GM12878 (cell line): ENCODE data around the gene EEF2. TPM values are rescaled to one million over a fixed set of nuclear protein-coding genes. Genes with fewer than 3 reads are reported as not detected.

Experiments used
- BACH1 ChIP-seq: fragments of 450-650 bp; IDR thresholded peaks from 2 replicates; pipeline ENCODE4 v1.6.1; 2017; ENCODE audit warnings: mild to moderate bottlenecking, borderline replicate concordance
- CBFB ChIP-seq: IDR thresholded peaks from 2 replicates; pipeline ENCODE4 v1.6.1; 2016; ENCODE audit warnings: antibody characterized with exemption, low read depth
- FOXM1 ChIP-seq: IDR thresholded peaks from 2 replicates; pipeline ENCODE4 v1.6.1; 2012; ENCODE audit warnings: low read depth, mild to moderate bottlenecking, inconsistent platforms, low read length, moderate library complexity
- HDAC2 ChIP-seq: fragments of 200-600 bp; sonication (generic); IDR thresholded peaks from 2 replicates; pipeline ENCODE4 v1.6.1; 2017
- KLF5 ChIP-seq: fragments of 450-650 bp; IDR thresholded peaks from 2 replicates; pipeline ENCODE4 v1.6.1; 2014; ENCODE audit warnings: mild to moderate bottlenecking; ENCODE audit not compliant: partially characterized antibody
- NR2C2 ChIP-seq: IDR thresholded peaks from 2 replicates; pipeline ENCODE4 v1.6.1; 2011; ENCODE audit warnings: borderline replicate concordance, low read depth; ENCODE audit not compliant: control insufficient read depth, insufficient read length
- NRF1 ChIP-seq: conservative IDR thresholded peaks from 2 replicates; pipeline ENCODE4 v1.6.1; 2011; ENCODE audit warnings: mild to moderate bottlenecking, low read depth, low read length, improper control_type of control experiment
- SREBF1 ChIP-seq: IDR thresholded peaks from 2 replicates; pipeline ENCODE4 v1.6.1; 2012; ENCODE audit warnings: mild to moderate bottlenecking, low read length
- STAT1 ChIP-seq: fragments of 450-650 bp; conservative IDR thresholded peaks from 2 replicates; pipeline ENCODE4 v1.6.1; 2014; ENCODE audit warnings: antibody characterized with exemption, mild to moderate bottlenecking
- YY1 ChIP-seq: IDR thresholded peaks from 2 replicates; pipeline ENCODE4 v1.6.1; 2011; ENCODE audit warnings: low read depth, mild to moderate bottlenecking, low read length
- ZNF217 ChIP-seq: fragments of 450-650 bp; IDR thresholded peaks from 2 replicates; pipeline ENCODE4 v1.6.1; 2017; ENCODE audit warnings: antibody characterized with exemption, mild to moderate bottlenecking
- polyA plus RNA-seq, 11 experiments: library from polyadenylated mRNA; depleted of rRNA in 4 of 11; unstranded in 6 of 11; stranded (reverse) in 5 of 11; fragments of >200 nt; fragmentation: Nextera tagmentation in 4 of 11; fragmentation: Illumina TruSeq in 1 of 11; extraction: Ambion mirVana in 4 of 11; extraction: Trizol in 1 of 11; gene quantifications; 1 replicate in 1 of 11; 2 replicates in 10 of 11; pipeline versions ENCODE4 v1.2.1 to v1.2.3, GENCODE V29; 2011 to 2016; ENCODE audit warnings: inconsistent platforms in 2 of 11, missing spikeins in 2 of 11, low read depth in 1 of 11
- total RNA-seq, 4 experiments: library from RNA; depleted of rRNA in 3 of 4; stranded (reverse); fragments of >200 nt in 3 of 4; fragmentation: Illumina TruSeq in 1 of 4; extraction: Trizol in 1 of 4; gene quantifications; 2 replicates each; pipeline versions ENCODE4 v1.2.1 to v1.2.3, GENCODE V29; 2013 to 2021
- TF ChIP-seq, protein P1 (sequence below): IDR thresholded peaks from 2 replicates; pipeline ENCODE4 v1.6.1; 2011; ENCODE audit warnings: low read depth, mild to moderate bottlenecking, low read length, moderate library complexity, borderline replicate concordance; ENCODE audit errors: extremely low read depth
- TF ChIP-seq, protein P2 (sequence below): fragments of 450-650 bp; IDR thresholded peaks from 2 replicates; pipeline ENCODE4 v1.6.1; 2017; ENCODE audit warnings: antibody characterized with exemption, mild to moderate bottlenecking, moderate library complexity
- TF ChIP-seq, protein P3 (sequence below): IDR thresholded peaks from 2 replicates; pipeline ENCODE4 v1.6.1; 2012; ENCODE audit warnings: low read length, inconsistent platforms

EEF2 gene
- total and polyA plus RNA-seq, 10 of the 15 experiments (the other 5 are each of a cell fraction or from before 2014, with no cell fraction given) = 280 to 3,491 (median 1,305) TPM

DNA sequence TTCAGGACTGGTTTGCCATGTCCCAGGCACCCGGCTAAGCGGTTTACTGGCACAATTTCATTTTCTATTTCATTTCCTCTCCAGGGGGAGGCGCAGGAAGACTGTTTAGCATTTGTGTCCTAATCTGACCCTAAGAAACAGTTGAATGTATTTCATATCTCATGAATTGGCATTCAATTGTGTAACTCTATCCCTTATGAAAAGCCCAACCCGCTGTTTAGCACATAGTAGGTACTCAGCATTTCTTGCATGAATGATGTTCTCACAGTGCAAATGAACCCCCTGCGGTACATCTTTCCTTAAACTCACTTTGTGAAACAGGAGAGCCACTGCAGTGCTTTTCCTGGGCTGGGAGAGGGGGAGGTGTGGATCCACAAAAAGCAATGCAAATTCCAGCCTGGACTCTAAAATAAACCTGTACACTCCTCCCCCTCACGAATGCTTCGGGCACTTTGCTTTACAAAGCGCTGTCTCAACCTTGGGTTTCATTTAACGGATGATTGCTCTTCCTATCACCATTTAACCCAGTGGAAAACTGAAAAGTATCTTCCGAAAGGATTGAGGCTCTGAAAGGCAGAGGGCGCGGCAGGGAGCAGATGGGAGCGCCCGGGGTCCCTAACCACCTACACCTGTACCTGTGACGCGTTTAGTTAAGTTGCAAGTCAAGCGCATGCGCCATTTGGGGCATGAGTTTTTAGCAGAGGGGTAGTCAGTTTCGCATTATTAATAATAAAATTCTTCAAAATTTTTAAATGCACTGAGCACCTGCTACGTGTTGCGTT is 1.2 kb upstream of the EEF2 start (continued):
- TF ChIP-seq, protein P1, sequence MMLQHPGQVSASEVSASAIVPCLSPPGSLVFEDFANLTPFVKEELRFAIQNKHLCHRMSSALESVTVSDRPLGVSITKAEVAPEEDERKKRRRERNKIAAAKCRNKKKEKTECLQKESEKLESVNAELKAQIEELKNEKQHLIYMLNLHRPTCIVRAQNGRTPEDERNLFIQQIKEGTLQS = no peak
- TF ChIP-seq NR2C2 (no peak), ZNF217 (peak; percentile 78; the same call in 1 of the 2 replicates), FOXM1 (peak; percentile 39; the same call in 1 of the 2 replicates), NRF1 (peak; percentile 43), BACH1 (no peak), CBFB (no peak; the same call in 1 of the 2 replicates), SREBF1 (no peak), YY1 (no peak), STAT1 (no peak), KLF5 (no peak), HDAC2 (no peak)
- TF ChIP-seq, protein P2, sequence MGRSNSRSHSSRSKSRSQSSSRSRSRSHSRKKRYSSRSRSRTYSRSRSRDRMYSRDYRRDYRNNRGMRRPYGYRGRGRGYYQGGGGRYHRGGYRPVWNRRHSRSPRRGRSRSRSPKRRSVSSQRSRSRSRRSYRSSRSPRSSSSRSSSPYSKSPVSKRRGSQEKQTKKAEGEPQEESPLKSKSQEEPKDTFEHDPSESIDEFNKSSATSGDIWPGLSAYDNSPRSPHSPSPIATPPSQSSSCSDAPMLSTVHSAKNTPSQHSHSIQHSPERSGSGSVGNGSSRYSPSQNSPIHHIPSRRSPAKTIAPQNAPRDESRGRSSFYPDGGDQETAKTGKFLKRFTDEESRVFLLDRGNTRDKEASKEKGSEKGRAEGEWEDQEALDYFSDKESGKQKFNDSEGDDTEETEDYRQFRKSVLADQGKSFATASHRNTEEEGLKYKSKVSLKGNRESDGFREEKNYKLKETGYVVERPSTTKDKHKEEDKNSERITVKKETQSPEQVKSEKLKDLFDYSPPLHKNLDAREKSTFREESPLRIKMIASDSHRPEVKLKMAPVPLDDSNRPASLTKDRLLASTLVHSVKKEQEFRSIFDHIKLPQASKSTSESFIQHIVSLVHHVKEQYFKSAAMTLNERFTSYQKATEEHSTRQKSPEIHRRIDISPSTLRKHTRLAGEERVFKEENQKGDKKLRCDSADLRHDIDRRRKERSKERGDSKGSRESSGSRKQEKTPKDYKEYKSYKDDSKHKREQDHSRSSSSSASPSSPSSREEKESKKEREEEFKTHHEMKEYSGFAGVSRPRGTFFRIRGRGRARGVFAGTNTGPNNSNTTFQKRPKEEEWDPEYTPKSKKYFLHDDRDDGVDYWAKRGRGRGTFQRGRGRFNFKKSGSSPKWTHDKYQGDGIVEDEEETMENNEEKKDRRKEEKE = no peak
- TF ChIP-seq, protein P3, sequence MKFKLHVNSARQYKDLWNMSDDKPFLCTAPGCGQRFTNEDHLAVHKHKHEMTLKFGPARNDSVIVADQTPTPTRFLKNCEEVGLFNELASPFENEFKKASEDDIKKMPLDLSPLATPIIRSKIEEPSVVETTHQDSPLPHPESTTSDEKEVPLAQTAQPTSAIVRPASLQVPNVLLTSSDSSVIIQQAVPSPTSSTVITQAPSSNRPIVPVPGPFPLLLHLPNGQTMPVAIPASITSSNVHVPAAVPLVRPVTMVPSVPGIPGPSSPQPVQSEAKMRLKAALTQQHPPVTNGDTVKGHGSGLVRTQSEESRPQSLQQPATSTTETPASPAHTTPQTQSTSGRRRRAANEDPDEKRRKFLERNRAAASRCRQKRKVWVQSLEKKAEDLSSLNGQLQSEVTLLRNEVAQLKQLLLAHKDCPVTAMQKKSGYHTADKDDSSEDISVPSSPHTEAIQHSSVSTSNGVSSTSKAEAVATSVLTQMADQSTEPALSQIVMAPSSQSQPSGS = no peak
